ENCODE measurements around the gene OR1J2. TPM values are rescaled to one million over a fixed set of nuclear protein-coding genes. Genes with fewer than 3 reads are reported as not detected.
"Not testable (repeated sequence)": the region's sequence is repeated elsewhere in the genome, so short reads cannot be mapped to it uniquely, and the experiment has no call there.

The OR1J2 gene
- total RNA-seq, 1 donor from 2014 or later = not detected

DNA sequence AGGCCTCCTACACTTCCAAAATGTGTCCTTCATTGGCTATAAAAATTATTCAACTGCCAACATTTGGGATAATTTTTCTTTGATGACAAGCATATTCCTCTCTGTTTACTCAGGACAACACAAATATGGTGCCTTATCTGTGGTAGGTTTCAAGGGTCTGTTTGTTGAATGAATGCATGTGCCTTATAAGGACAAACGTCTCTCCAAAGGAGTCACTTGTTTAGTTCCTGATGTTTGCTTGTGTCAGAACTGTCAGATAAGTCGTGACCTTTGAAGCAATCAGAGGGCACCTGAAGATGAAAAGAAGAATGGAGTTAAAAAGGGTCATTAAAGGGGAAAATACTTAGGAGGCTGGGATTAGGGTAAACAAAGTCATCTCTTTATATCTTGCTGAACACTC, 3.6 kb upstream of the OR1J2 start:
- H3K27me3 ChIP-seq (ENCODE audit: control insufficient read depth, insufficient read depth, low read length) = no peaks in the 10 kb centered on the region
- no peak for DNase-seq (ENCODE audit: low read depth)
- TF ChIP-seq, protein P1, sequence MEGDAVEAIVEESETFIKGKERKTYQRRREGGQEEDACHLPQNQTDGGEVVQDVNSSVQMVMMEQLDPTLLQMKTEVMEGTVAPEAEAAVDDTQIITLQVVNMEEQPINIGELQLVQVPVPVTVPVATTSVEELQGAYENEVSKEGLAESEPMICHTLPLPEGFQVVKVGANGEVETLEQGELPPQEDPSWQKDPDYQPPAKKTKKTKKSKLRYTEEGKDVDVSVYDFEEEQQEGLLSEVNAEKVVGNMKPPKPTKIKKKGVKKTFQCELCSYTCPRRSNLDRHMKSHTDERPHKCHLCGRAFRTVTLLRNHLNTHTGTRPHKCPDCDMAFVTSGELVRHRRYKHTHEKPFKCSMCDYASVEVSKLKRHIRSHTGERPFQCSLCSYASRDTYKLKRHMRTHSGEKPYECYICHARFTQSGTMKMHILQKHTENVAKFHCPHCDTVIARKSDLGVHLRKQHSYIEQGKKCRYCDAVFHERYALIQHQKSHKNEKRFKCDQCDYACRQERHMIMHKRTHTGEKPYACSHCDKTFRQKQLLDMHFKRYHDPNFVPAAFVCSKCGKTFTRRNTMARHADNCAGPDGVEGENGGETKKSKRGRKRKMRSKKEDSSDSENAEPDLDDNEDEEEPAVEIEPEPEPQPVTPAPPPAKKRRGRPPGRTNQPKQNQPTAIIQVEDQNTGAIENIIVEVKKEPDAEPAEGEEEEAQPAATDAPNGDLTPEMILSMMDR (IDR thresholded peaks at IDR 0.05; ENCODE audit: insufficient read depth, low read length, poor library complexity, severe bottlenecking) = no peak

DNA sequence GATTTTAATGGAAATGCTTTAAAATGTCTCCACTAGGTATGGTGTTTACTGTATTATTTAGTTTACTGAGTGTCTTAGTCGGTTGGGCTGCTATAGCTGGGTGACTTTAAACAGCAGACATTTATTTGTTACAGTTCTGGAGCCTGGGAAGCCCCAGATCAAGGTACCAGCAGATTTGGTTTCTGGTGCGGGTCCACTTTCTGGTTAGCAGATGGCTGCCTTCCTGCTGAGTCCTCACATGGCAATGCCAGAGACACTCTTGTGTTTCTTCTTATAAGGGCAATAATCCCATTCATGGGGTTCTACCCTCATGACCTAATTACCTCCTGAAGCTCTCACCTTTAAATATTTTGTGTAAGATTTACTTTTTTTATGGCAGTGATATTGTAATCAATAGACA, 7.6 kb downstream of the OR1J2 start:
- H3K4me3 ChIP-seq (ENCODE audit: low read depth, low read length) = no peak overlapping the region
- TF ChIP-seq, protein P1 (IDR thresholded peaks at IDR 0.05; ENCODE audit: insufficient read depth, low read length, poor library complexity, severe bottlenecking) = no peak
- DNase-seq (ENCODE audit: low read depth) = no peak

More for the DNA sequence above, 3.6 kb upstream of the OR1J2 start:
- Histone ChIP-seq H3K4me3 (ENCODE audit: low read depth, low read length) (no peak overlapping the region), H3K36me3 (ENCODE audit: control insufficient read depth, insufficient read depth, low read length) (no peaks in the 10 kb centered on the region)

DNA sequence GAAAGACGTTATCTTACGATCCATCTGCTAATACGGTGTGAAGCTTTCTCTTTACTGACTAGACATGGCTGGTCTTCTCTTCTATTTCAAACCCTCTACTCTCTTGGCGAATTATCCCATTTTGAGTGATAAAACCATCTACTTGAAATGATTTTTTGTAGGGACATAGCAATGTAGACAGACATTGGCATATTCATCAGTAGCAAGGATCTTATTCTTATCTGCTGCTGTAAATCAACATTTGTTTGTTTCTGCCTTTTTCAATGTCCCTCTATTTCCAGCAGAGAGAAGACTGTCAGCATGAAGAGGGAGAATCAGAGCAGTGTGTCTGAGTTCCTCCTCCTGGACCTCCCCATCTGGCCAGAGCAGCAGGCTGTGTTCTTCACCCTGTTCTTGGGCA, 8.2 kb downstream of the OR1J2 start, which contains the start of gene OR1J4:
Gene OR1J4, plus strand, starts transcription at position 301 of the 400 bp plus-strand sequence. Its CDS starts 0 bp downstream, at position 301.
- Histone ChIP-seq H3K27me3 (ENCODE audit: control insufficient read depth, insufficient read depth, low read length) (no peaks in the 10 kb centered on the region), H3K4me3 (ENCODE audit: low read depth, low read length) (no peak within 1 kb of the TSS), H3K36me3 (ENCODE audit: control insufficient read depth, insufficient read depth, low read length) (no peaks in the 10 kb centered on the region)
- no peak for DNase-seq (ENCODE audit: low read depth)
- TF ChIP-seq, protein P1 (IDR thresholded peaks at IDR 0.05; ENCODE audit: insufficient read depth, low read length, poor library complexity, severe bottlenecking) = no peak

More for the DNA sequence above, 7.6 kb downstream of the OR1J2 start:
- no peaks in the 10 kb centered on the region for H3K27me3 ChIP-seq (ENCODE audit: control insufficient read depth, insufficient read depth, low read length)
- no peaks in the 10 kb centered on the region for H3K36me3 ChIP-seq (ENCODE audit: control insufficient read depth, insufficient read depth, low read length)

DNA sequence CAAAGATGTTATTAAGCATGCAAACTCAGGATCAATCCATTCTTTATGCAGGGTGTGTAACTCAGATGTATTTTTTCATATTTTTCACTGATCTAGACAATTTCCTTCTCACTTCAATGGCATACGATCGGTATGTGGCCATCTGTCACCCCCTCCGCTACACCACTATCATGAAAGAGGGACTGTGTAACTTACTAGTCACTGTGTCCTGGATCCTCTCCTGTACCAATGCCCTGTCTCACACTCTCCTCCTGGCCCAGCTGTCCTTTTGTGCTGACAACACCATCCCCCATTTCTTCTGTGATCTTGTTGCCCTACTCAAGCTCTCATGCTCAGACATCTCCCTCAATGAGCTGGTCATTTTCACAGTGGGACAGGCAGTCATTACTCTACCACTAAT, 8.8 kb downstream of the OR1J2 start:
- Histone ChIP-seq H3K36me3 (ENCODE audit: control insufficient read depth, insufficient read depth, low read length) (no peaks in the 10 kb centered on the region), H3K4me3 (ENCODE audit: low read depth, low read length) (no peak overlapping the region), H3K27me3 (ENCODE audit: control insufficient read depth, insufficient read depth, low read length) (no peaks in the 10 kb centered on the region)
- TF ChIP-seq, protein P1 (IDR thresholded peaks at IDR 0.05; ENCODE audit: insufficient read depth, low read length, poor library complexity, severe bottlenecking) = no peak
- no peak for DNase-seq (ENCODE audit: low read depth)

DNA sequence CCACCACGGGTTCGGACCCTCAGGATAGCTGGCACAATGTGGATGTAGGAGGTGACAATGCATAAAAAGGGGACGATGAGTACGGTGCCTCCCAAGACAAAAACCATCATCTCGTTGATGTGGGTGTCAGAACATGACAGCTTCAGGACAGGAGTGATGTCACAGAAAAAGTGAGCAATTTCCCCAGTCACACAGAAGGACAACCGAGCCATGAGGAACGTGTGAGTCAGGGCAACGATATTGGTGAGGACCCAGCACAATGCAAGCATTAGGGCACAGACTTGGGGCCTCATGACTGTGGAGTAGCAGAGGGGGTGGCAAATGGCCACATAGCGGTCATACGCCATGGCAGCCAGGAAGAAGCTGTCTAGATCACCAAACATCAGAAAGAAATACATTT, 16.0 kb downstream of the OR1J2 start:
- Histone ChIP-seq H3K4me3 (ENCODE audit: low read depth, low read length) (no peak overlapping the region), H3K36me3 (ENCODE audit: control insufficient read depth, insufficient read depth, low read length) (no peaks in the 10 kb centered on the region), H3K27me3 (ENCODE audit: control insufficient read depth, insufficient read depth, low read length) (no peaks in the 10 kb centered on the region)
- TF ChIP-seq, protein P1 (IDR thresholded peaks at IDR 0.05; ENCODE audit: insufficient read depth, low read length, poor library complexity, severe bottlenecking) = no peak
- DNase-seq (ENCODE audit: low read depth) = no peak

DNA sequence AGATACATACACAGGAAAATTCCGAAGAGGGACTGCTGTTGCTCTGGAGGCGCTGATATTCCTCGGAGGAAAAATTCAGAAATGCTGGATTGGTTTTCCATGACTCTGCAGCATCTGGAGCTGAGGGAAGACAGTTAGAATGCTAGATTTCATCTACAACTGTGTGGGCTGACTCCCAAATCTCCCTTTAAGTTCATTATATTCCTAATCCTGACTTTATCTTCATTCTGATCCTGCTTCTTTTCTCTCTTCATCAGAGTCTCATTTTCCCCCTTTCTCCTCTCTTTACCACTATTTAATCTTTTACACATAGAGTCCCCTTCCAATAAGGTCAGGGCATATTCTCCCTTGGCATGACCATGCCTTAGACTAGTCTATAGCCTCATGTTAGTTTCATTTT, 16.6 kb downstream of the OR1J2 start, which contains the start of gene OR1N1:
Gene OR1N1, minus strand, starts transcription at position 101 of the 400 bp plus-strand sequence. Its CDS starts 0 bp downstream, at position 101.
- no peaks in the 10 kb centered on the region for H3K36me3 ChIP-seq (ENCODE audit: control insufficient read depth, insufficient read depth, low read length)
- DNase-seq (ENCODE audit: low read depth) = no peak
- H3K4me3 ChIP-seq (ENCODE audit: low read depth, low read length) = no peak within 1 kb of the TSS
- TF ChIP-seq, protein P1 (IDR thresholded peaks at IDR 0.05; ENCODE audit: insufficient read depth, low read length, poor library complexity, severe bottlenecking) = no peak
- no peaks in the 10 kb centered on the region for H3K27me3 ChIP-seq (ENCODE audit: control insufficient read depth, insufficient read depth, low read length)

DNA sequence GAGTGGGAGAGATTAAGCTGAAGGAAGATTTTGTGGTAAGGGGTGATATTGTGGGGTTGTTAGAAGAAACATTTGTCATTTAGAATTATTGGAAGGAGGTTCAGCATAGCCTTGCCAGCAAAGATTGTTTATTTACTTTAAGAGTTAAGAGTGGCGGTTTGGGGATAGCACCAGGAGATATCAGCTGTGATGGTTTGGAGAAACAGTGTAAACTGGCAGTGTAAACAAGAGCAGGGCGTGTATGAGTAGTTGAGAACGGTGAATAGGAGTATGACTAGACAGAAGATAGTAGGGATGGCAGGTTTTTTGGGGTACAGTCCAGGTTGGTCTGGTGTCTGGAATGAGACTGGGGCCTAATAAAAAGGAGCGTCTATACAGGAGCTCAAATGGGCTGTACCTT, 20.6 kb downstream of the OR1J2 start:
- H3K27me3 ChIP-seq (ENCODE audit: control insufficient read depth, insufficient read depth, low read length); H3K4me3 ChIP-seq (ENCODE audit: low read depth, low read length); DNase-seq (ENCODE audit: low read depth); H3K36me3 ChIP-seq (ENCODE audit: control insufficient read depth, insufficient read depth, low read length): not testable (repeated sequence)

Data from kidney epithelial cell (primary cell).